NB4 (cell line): Measurements from ENCODE around the gene ABCC3.

ENCODE experiments used
- DNase-seq: peaks from one replicate; pipeline ENCODE4 v3.0.0; 2010; ENCODE audit warnings: low read depth
- H3K4me3 ChIP-seq: one replicate; pipeline ENCODE4 v1.5.1; 2011; ENCODE audit warnings: mild to moderate bottlenecking, low read depth, low read length, moderate library complexity
- MYC ChIP-seq: IDR thresholded peaks from 2 replicates; pipeline ENCODE4 v1.6.1; 2011; ENCODE audit warnings: low read depth, low read length
- POLR2A ChIP-seq: IDR thresholded peaks from 2 replicates; pipeline ENCODE4 v1.6.1; 2011; ENCODE audit warnings: mild to moderate bottlenecking; ENCODE audit not compliant: insufficient read length; ENCODE audit errors: extremely low read depth
- TF ChIP-seq, protein P1 (sequence below): IDR thresholded peaks from 2 replicates; pipeline ENCODE4 v1.6.1; 2011; ENCODE audit warnings: low read depth, low read length
- TF ChIP-seq, protein P2 (sequence below): IDR thresholded peaks from one replicate; pipeline ENCODE4 v1.5.1; 2012; ENCODE audit warnings: low read depth, low read length

The ABCC3 gene

DNA sequence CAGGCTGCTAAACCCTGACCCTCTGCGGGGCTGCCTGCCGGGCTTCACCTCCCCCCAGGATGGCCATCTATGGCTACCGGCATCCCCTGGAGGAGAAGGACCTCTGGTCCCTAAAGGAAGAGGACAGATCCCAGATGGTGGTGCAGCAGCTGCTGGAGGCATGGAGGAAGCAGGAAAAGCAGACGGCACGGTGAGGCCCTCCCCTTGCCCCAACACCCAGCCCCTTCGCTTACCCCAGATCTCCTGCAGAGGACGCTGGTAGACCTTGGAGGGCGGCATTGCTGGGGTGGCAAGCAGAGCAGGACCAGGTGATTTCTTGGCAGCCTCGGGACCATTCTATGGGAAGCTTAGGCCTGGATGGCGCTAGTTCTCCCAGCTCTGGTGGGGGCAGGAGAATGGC, 24.5 kb downstream of the ABCC3 start:
- DNase-seq, result no peak
- TF ChIP-seq, protein P1, sequence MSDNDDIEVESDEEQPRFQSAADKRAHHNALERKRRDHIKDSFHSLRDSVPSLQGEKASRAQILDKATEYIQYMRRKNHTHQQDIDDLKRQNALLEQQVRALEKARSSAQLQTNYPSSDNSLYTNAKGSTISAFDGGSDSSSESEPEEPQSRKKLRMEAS, result no peak
- H3K4me3 ChIP-seq, result no peak overlapping the region

GRCh38 chr17:50660042-50660886, 25.6 kb downstream of the ABCC3 start:
- TF ChIP-seq, protein P2, sequence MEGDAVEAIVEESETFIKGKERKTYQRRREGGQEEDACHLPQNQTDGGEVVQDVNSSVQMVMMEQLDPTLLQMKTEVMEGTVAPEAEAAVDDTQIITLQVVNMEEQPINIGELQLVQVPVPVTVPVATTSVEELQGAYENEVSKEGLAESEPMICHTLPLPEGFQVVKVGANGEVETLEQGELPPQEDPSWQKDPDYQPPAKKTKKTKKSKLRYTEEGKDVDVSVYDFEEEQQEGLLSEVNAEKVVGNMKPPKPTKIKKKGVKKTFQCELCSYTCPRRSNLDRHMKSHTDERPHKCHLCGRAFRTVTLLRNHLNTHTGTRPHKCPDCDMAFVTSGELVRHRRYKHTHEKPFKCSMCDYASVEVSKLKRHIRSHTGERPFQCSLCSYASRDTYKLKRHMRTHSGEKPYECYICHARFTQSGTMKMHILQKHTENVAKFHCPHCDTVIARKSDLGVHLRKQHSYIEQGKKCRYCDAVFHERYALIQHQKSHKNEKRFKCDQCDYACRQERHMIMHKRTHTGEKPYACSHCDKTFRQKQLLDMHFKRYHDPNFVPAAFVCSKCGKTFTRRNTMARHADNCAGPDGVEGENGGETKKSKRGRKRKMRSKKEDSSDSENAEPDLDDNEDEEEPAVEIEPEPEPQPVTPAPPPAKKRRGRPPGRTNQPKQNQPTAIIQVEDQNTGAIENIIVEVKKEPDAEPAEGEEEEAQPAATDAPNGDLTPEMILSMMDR, result no peak
- TF ChIP-seq, protein P1, result no peak
- TF ChIP-seq POLR2A (no peak), MYC (no peak)
- peak; percentile 37 for DNase-seq
- no peak overlapping the region for H3K4me3 ChIP-seq

DNA sequence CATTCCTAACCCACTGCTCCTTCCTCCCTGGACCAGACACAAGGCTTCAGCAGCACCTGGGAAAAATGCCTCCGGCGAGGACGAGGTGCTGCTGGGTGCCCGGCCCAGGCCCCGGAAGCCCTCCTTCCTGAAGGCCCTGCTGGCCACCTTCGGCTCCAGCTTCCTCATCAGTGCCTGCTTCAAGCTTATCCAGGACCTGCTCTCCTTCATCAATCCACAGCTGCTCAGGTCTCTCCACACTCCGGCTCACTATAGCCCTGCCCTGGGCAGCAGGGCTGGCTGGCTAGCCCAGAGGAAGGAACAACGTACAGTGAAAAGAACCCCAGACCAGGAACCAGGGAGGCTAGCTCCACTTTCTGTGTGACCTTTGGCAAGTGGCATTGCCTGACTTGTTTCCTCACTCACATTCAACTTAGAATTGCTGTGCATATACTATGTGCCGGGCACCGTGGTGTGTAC, 26.2 kb downstream of the ABCC3 start:
- no peak overlapping the region for H3K4me3 ChIP-seq
- TF ChIP-seq, protein P1, result no peak
- TF ChIP-seq POLR2A (no peak), MYC (no peak)
- TF ChIP-seq, protein P2, result no peak
- DNase-seq, result no peak

- TF ChIP-seq MYC, result no peak
- no peak for TF ChIP-seq POLR2A
- TF ChIP-seq, protein P2, result no peak
- TF ChIP-seq, protein P1, result no peak
- H3K4me3 ChIP-seq, result no peak overlapping the region
- DNase-seq, result no peak
These were observed 26.7 kb downstream of the ABCC3 start for GRCh38 chr17:50661348-50661747.

GRCh38 chr17:50661795-50662391, 27.2 kb downstream of the ABCC3 start:
- peak; percentile 64 for DNase-seq
- H3K4me3 ChIP-seq, result no peak overlapping the region
- no peak for TF ChIP-seq MYC
- TF ChIP-seq POLR2A, result no peak
- TF ChIP-seq, protein P1, result no peak
- TF ChIP-seq, protein P2, result no peak

DNA sequence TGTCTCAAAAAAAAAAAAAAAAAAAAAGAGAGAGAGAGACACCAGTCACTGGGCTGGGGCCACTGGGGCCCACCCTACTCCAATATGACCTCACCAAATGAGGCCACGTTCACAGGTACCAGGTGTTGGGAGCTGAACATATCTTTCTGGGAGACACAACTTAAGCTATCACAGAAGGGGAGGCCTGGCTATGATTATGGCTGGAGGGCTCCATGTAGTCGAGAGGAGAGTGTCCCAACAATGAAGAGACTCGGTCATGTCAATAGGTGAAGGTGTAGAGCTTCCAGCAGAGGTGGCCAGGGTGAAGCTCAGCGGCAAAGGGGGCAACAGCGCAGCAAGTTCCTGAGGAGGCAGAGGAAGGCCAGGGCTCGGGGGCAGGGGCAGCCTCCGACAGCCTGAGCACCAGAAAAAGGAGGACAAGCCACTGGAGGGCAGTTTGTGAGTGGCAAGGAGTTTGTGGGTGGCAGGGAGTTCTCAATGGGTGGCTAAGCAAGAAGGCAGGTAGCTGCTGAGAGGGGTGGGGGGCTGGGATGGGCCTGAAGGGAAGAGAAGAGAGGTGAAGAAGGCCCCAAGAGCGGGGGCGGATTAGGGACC, 28.0 kb downstream of the ABCC3 start:
- TF ChIP-seq, protein P2, result no peak
- TF ChIP-seq, protein P1, result no peak
- TF ChIP-seq MYC (no peak), POLR2A (no peak)
- no peak for DNase-seq
- no peak overlapping the region for H3K4me3 ChIP-seq
